ENCODE measurements around the gene TTLL6.
"Not testable (repeated sequence)": the region's sequence is repeated elsewhere in the genome, so short reads cannot be mapped to it uniquely, and the experiment has no call there.

Gene TTLL6

DNA sequence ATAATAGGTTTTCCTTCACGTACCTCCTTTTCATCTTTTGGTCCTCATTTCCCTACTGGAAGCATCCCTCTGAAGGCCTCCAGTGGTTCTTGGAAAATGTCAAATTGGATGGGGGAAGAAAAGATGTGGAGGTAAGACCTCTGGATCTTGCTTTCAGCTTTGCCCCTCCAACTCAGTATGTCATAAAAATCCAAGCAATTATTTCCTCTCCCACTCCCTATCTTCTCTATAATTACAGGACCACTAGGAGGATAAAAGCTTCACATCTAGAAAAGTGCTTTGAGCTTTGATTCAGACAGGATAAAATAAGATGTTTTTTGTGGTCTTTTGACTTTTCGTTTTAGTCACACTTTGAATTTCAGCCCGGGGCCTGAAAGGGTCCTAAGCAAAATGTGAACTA is 1.7 kb downstream of the TTLL6 start:
- DNase-seq (ENCODE audit: low read depth in 2 of 2) = no peak

DNA sequence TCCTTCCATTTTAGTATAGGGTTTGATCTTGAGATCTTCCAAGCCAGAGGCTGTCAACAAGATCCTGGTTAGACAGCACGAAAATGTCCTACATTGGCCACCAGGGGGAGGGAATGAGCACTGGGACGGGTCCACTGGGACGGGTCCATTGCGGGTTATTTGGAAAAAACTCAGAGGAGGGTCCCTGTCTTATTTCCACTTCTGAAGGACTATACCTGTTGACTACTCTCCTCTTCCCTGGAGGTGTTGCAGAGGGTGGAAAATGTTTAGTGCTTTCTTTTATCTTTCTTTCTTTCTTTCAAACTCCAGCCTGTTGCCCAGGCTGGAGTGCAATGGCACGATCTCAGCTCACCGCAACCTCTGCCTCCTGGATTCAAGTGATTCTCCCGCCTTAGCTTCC is 2.5 kb downstream of the TTLL6 start:
- DNase-seq (ENCODE audit: low read depth in 2 of 2) = peak; percentile 46 to 47

DNA sequence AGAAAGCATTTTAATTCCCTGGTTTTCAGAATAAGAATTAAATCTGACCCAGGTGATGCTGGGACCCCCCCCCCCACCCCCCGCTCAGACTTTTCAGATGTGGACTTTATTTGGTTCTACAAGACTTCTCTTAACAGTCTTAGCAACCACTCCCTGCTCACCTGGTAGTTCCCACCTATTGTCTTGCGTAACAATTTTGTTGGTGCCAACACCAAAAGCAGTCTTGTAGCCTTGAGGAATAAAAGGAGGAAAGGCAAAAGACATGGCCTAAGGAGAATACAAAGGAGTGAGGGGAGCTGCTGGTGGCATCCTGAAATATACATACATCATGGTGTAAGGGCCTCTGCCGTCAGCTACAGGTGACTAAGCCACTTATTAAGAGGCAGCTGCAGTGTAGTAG is 5.0 kb downstream of the TTLL6 start:
- DNase-seq (ENCODE audit: low read depth in 2 of 2) = no peak

DNA sequence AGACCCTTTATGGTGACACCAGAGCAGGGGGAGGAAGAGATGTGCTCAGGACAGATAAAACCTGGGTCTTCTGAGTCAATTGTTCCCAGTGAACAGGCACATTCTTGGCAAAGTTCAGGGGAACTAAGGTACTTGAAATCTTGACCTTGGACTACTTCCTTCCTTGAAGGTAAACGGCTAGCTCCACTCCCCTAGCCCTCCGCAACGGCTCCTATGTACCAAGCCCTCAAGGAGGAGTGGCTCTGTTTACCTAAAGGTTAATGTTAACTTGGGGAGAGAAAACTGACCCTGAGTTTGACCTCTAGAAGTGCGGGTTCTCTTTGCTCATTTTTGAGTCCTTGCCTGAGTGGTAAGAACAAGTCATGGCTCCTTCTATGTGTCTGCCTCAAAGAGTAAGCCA is 7.8 kb downstream of the TTLL6 start:
- DNase-seq (ENCODE audit: low read depth in 2 of 2) = no peak

DNA sequence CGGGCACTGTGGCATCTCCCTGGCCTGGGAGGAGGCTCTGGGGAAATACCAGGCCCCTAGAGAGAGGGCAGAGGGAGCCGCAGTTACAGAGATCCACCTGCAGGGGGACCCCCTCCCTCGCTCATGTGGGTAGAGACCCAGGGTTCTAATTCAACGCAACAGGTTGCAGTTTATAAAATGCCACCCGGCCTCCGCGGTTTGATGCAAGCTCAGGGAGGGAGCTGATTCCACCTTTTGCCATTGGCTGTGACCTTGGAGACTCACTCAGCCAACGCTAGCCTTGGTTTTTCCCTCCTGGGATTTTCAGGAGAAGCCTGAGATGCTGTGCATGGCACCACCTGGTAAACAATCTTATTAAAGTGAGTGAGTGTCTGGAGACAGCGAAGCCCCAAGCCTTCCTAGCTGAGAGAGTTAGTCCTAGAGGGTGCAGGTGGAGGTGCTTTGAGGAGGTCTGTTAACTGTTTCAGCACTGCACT is 12.1 kb downstream of the TTLL6 start:
- DNase-seq (ENCODE audit: low read depth in 2 of 2) = peak; percentile 61 to 65

DNA sequence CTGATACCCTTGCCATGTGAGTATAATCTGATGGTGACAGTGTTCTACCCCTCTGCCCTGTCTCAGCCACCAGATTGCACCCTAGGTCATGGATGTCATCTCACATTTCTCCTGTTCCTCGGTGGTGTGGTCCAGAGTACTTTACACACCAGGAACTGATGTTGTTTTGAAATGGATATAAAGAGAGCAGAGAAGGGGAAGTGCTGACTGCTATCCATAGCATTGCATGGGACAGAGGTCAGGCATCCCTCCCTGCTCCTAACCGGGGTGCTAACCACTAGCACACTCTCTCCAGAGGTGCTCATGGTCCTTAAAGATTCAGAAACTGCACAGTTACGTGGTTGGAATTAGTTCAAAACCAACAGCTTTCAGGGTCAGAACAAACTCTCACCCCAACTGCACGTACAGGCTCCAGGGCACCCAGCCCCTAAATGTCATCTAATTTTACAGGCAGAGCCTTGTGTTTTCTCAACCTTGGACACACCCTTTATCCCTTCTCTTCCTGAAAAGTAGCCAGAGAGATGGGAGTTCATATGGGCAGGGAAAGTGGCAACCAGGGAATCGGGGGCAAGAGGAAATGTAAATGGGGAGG is 16.3 kb downstream of the TTLL6 start:
- no peak for DNase-seq (ENCODE audit: low read depth in 2 of 2)

DNA sequence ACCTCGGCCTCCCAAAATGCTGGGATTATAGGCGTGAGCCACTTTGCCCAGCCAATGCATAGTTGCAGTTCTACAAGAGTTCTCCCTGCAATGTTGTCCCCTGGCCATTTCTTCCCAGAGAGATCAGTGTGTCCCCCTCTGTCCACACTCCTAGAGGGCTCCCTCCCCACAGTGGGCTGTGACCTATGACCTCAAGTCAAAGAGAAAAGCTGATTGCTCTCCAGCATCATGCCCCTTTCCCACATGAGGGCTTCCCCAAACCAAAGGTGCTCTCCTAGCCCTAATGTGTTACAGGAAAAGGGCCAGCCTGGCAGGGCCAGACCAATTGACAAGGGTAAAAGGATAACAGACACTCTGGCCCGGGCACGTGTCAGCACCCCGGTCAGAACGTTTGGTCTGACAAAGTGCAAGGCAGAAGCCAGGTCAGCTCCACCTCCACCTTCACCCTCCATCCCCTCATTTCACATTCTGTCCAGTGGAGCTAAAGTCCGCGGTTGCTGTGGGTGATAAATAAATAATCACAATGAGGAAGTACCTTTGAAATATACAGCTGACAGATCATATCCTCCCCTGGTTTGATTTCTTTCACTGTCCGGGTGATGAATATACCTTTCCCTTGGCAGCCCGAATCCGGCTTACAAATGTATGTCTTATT is 17.8 kb downstream of the TTLL6 start:
- DNase-seq (ENCODE audit: low read depth in 2 of 2) = no peak

DNA sequence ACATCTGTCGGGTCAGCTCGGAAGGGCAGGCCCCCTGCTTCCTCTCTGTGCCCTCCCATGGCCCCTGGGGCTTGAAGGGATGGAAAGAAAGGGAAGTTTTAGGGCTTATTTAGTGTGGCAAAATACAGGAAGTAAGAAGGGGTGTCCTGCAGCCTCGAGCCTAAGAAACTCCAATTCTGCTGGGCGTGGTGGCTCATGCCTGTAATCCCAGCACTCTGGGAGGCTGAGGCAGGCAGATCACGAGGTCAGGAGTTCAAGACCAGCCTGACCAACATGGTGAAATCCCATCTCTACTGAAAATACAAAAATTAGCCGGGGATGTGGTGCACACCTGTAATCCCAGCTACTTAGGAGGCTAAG is 20.9 kb downstream of the TTLL6 start:
- DNase-seq (ENCODE audit: low read depth in 2 of 2) = not testable (repeated sequence)

DNA sequence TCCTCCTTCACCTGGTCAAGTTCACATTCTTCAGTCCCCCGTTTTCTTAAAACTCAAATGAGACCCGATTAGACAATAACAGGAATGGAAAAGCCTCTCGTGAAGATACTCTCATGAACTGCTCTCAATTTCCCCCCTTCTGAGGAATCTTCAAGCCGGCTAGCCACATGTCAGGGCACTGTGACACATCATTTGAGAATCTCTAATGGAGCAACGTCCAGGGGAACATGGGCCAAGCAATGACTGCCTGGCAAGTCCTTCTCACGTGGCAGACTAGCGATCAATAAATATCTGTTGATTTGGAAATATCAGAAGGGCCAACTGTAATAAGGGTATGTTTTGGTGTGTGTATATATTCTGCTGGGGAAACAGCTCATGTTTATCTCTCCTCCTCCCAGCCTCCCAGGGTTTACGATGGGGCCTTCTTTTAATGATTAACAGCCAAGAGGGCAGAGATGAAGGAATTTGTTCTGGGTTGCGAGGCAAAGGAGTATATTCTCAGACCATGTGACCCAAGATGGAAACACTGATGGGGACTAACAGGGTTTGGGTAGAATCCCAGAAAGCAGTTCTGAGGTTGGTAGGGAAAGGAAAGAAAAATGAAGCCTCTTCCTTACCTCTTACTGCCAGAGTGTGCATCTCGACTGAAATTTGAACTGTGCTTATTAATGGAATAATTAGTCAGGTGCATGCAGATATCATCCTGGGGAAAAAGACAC is 21.4 kb downstream of the TTLL6 start:
- DNase-seq (ENCODE audit: low read depth in 2 of 2) = no peak

DNA sequence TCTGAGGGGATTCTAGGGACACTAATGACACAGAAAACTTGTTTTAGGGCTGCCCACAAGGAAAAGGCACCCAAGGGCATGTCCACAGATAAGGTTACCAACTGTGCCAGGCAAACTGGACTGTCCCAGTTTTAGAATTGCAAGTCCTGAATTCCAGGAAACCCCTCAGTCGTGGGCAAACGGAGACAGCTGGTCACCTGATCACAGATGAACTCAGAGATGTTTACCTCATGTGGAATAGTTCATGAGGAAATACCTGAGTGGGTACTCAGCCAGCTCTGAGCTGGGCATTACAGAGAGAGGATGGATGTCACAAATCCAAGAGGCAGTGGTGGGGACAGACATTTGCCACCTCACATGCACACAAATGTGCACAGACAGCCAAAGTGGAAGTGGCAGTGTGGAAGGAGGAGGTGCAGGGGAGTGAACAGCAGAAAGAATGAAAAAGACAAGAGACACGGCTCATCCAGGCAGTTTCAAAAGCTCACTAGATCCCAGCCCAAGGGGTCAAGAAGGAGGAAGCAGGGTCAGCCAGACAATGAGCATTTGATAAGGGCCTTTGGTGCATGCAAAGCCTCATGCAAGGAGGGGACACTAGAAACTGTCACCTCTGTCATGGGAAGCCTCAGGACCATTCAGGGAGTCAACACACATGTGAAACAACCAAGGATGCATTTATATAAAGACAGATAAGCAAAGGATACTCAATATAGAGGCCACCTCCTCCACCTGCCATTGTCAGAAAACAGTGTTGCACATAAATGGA is 24.8 kb downstream of the TTLL6 start:
- DNase-seq (ENCODE audit: low read depth in 2 of 2) = no peak

DNA sequence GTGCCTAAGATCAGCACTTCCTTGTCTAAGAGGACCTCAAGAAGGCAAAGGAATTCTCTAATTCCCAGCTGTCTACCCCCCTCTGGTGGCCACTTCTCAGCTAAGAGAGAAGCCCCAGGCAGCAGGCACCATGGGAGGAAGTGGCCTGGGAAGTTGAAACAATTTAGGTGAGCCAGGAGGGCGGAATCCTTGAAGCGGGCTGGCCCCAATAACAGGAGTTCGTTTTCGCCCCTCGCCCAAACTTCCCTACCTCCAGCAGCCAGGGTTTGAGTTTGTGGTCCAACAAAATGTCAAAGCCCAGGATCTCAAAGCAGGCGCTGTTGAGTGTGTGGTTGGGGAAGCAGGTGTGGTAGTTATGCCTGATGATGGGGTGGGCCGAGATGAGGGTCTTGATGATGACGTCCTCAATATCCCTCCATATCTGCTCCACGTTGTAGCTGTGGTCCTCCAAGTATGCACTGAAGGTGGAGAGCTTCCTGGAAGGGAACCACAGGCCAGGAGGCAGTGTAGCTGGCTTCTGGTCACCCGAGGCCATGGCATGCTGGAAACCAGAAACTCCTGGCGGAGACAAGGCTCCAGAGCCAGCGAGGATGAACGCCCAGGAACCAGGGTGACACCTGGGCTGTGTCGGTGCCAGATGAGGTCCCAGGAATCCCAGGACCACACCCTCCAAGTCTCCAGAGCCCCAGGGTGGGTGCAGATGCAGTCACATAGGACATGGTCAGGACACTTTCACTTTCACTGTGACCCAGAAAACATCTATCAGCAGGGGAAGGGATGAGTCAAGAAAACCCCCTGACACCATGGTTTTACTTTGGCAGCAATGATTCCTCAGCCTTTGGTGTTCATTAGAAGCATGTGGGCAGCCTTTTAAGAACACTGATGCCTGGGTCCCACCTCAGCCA is 25.6 kb downstream of the TTLL6 start:
- no peak for DNase-seq (ENCODE audit: low read depth in 2 of 2)

DNA sequence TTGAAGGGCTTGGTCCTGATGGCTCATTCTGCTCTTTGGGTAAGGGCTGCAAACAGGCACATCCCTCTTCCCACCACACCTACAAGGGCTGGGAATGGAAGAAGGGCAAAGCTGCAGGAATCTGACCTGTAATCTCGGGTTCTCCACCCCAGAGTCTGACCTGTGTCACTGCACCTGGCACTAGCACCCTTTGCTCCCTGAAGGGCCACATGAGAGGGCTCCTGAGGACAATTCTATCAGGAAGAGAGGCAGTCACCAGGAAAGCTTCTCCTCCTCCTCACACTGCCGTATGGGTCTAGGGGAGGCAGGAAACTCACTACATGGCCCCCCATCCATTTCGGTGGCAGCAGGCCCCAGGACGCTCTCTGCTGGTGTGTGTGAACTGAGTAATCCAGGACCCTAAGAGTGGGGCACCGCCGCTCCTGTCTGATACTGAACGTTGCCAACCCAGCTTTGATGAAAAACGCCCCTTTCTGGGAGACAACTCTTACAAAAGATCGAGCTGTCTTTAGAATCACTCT is 26.4 kb downstream of the TTLL6 start:
- DNase-seq (ENCODE audit: low read depth in 2 of 2) = no peak

DNA sequence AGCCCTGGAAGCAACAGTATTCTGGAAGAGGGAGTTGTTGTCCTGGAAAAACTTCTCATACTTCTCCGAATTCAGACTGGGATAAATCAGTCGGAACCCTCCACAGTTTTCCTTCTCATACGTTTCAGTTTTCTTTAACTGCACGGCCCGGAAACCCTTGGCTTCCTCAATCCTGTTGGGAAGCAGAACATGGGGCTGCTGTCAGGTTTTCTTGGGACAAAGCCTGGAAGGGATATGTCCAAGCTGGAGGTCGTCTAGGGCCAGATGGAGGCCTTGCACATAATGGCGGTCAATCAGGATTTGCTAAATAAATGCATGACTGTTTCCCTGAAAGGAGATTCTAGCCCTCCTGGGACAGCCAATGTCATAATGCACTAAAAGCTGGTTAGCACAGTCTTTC is 29.2 kb downstream of the TTLL6 start:
- DNase-seq (ENCODE audit: low read depth in 2 of 2) = no peak

DNA sequence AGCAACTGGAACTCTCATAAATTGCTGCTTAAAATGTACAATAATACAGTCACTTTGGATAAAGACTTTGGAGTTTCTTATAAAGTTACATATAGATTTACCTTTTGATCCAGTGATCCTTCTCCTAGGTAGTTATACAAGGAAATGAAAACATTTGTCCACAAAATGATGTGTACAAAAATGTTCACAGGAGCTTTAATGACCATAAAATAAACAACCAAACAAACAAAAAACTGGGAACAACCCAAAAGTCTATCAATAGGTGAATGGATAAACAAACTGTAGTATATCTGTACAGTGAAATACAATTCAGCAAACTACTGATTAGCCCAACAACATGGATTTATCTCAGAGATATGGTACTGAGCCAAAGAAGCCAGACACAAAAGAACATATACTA is 37.6 kb downstream of the TTLL6 start:
- DNase-seq (ENCODE audit: low read depth in 2 of 2) = no peak

DNA sequence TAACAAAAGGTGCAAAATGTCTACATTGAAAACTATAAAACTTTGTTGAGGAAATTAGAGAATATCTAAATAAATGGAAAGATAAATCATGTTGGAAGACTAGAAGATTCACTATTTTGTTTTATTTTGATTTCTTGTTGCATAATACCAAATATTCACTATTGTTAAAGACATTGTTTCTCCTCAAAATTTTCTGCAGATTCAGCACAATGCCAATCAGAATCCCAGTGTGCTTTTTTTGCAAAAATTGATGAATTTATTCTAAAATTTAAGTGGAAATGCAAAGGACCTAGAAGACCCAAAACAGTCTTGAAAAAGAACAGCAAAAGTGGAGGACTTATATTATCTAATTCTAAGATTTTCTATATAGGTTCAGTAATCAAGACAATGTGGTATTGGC is 40.4 kb downstream of the TTLL6 start:
- DNase-seq (ENCODE audit: low read depth in 2 of 2) = no peak

DNA sequence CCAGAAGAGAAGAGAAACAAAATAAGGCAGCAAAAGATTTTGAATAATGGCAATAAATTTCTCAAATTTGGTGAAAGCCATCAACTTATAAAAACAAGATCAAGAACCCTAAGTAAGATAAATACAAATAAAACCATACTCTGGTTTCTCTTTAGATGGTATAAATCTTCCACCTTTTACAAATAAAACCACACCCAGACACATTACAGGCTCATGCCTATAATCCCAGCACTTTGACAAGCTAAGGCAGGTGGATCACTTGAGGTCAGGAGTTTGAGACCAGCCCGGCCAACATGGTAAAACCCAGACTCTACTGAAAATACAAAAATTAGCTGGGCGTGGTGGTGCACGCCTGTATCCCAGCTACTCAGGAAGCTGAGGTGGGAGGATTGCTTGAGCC is 43.8 kb downstream of the TTLL6 start:
- no peak for DNase-seq (ENCODE audit: low read depth in 2 of 2)

DNA sequence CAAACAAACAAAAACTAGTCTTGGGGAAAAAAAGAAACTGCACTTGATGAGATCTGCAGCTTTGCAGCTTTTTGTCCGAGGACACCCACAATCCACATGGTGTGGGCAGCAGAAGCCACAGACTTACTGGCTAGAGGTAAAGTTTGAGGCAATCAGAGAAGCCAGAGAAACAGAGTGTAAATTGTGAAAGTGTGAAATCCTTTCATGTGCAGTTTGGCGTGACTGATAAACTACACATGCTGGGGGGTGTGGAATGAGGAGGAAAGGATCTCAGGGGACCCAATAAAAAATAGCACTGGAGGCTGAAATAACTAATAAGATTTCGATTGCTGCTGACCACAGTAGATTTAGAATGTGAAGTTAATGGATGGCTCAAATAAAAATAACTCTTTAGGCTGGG is 46.1 kb downstream of the TTLL6 start:
- no peak for DNase-seq (ENCODE audit: low read depth in 2 of 2)

DNA sequence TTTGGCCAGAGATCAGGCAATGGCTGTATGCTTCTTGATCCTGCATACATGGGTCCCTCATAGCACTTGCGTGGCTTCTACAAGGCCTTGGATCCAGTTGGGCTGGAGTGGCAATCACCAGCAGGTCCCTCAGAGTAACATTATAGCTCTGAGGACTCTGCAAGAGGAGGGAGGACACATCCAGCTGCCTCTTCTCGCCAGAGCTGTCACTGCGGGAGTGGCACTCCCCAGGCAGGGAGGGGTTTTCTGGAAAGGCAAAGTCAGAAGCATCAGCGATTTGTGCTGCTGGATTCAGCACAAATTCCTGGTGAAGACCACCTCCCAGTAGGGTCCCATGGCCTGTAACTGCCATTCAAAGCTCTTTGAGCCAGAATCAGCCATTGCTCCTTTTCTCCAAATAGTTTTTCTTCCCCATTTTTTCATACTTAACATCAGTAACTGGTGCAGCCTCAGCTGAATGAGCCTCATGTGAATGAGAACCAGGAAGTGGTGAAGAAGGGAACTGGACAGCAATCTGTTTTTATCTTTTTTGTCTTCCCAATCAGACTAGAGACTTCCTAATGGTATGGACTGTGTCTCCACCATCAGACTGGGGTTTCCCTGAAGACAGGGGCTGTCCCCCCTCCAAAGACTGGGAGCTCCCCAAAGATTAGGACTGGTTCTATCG is 47.9 kb downstream of the TTLL6 start:
- DNase-seq (ENCODE audit: low read depth in 2 of 2) = no peak

DNA sequence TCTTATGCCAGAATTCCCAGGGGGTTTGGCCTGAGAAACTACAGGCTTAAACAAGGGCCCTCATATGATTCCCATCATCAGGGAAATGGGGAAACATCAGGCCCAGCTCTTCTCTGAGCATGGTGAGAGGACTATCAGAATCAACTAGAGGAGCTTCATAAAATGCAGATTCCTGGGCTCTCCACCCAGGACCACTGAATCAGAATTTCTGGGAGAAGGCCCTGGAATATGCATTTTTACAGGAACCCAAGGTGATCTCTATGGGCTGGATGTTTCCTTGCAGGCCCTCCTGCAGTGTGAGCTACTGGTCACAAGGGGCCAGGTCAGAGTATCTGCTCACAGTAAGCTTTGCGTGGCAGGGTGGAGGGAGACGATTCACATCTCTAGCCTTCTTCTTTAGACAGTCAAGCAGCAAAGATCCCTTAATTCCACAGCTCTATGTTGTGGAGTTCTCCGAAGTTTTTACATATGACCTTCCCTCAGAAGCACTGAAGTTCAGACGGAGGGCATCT is 49.7 kb downstream of the TTLL6 start:
- DNase-seq (ENCODE audit: low read depth in 2 of 2) = no peak

DNA sequence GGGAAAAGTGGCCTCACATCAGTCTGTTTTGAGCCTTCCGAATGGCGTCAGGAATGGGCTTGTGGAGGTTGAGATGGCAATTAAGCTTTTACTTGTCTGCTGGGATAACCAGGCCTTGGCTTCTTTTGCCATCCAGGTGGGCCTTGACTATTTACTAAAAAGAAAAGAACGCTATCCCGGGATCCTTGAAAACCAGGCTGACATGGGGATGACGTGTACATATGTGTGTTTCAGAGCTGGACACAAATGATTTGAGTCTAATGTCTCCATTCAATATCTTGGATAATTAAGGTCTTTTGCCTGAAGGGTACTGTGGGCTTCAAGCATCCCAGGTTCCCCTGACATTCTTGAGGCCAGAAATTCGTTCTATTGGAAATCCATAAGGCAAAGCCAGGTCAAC is 55.9 kb downstream of the TTLL6 start:
- DNase-seq (ENCODE audit: low read depth in 2 of 2) = no peak

DNA sequence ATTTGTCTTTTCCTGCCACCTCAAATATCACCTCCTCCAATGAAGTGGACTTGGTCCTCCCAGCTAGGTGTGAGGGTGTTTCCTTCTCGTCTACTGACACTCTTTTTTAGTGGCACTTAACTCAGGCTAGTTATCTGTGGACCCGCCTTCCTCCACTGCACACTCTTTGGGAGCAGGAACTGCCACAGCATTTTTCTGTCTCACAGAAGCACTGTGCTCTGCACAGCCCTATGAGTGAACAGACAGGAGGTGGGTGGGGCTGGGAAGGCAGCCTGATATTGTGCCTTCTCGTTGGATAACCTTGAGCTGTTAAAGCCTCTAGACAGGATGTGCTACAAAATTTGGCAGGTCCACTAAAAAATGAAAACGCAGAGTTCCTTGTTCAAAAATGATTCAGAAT is 56.6 kb downstream of the TTLL6 start:
- DNase-seq (ENCODE audit: low read depth in 2 of 2) = no peak
